ENCODE results near the gene SMAD9. TPM values are rescaled to one million over a fixed set of nuclear protein-coding genes. Genes with fewer than 3 reads are reported as not detected.

The SMAD9 gene
- total RNA-seq, 2 experiments from 2014 or later, result not detected

DNA sequence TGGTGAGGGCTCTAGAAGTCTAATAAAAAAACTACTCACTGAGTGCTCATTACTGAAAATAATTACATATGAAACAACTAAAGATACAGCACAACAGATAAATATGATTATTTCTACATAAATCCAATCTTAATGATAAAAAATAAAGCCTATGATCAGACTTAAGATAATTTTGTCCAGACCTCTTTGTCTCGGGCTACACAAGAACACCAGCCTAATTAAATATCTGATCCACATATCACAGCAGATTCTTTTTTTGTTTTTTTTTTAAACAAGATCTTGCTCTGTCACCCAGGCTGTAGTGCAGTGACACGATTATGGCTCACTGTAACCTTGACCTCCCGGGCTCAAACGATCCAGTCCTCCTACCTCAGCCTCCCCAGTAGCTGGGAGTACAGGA lies 30.3 kb upstream of the SMAD9 start:
- TF ChIP-seq CTCF (IDR thresholded peaks at IDR 0.05), result no peak
- CTCF ChIA-PET, result no interaction called here
- Mint-ChIP-seq H3K9me3 (no peaks in the 10 kb centered on the region), H3K36me3 (ENCODE audit: low read depth) (peaks cover 75% of the 10 kb centered on the region), H3K27ac (no peak overlapping the region), H3K4me1 (ENCODE audit: low read depth) (no peaks in the 10 kb centered on the region), H3K27me3 (no peaks in the 10 kb centered on the region), H3K4me3 (no peak overlapping the region)
- Histone ChIP-seq H3K27me3 (ENCODE audit: control insufficient read depth in 1 of 2, insufficient read depth in 2 of 2, low read length in 2 of 2) (no peaks in the 10 kb centered on the region), H3K4me1 (ENCODE audit: insufficient read depth, low read length) (no peaks in the 10 kb centered on the region), H3K4me3 (ENCODE audit: low read length) (no peak overlapping the region), H3K27ac (ENCODE audit: low read depth in 1 of 2, low read length in 2 of 2) (no peak overlapping the region), H3K9me3 (ENCODE audit: control insufficient read depth in 1 of 2, insufficient read depth in 1 of 2, low read length in 2 of 2) (no peaks in the 10 kb centered on the region), H3K36me3 (ENCODE audit: insufficient read depth, low read length) (peaks cover 45% of the 10 kb centered on the region)
- ATAC-seq (ENCODE audit: poor library complexity) (no peak), DNase-seq (no peak)
- POLR2A ChIA-PET, result no interaction called here
- intact Hi-C loops (cut with DNase I, micrococcal nuclease), result no loop called here

- Mint-ChIP-seq H3K36me3 (ENCODE audit: low read depth) (peaks cover 33% of the 10 kb centered on the region), H3K27ac (no peak overlapping the region), H3K4me3 (no peak overlapping the region), H3K27me3 (peaks cover 1% of the 10 kb centered on the region), H3K4me1 (ENCODE audit: low read depth) (no peaks in the 10 kb centered on the region), H3K9me3 (peaks cover 9% of the 10 kb centered on the region)
- H3K4me1 ChIP-seq (ENCODE audit: insufficient read depth, low read length), result no peaks in the 10 kb centered on the region
- CTCF ChIA-PET, result no interaction called here
- no peak overlapping the region for H3K4me3 ChIP-seq (ENCODE audit: low read length)
- H3K27me3 ChIP-seq (ENCODE audit: control insufficient read depth in 1 of 2, insufficient read depth in 2 of 2, low read length in 2 of 2), result no peaks in the 10 kb centered on the region
- POLR2A ChIA-PET, result no interaction called here
- H3K36me3 ChIP-seq (ENCODE audit: insufficient read depth, low read length), result peaks cover 9% of the 10 kb centered on the region
- ATAC-seq (ENCODE audit: poor library complexity) (no peak), DNase-seq (no peak)
- H3K27ac ChIP-seq (ENCODE audit: low read depth in 1 of 2, low read length in 2 of 2), result no peak overlapping the region
- TF ChIP-seq CTCF (IDR thresholded peaks at IDR 0.05), result no peak
- intact Hi-C loops (cut with DNase I, micrococcal nuclease), result no loop called here
- H3K9me3 ChIP-seq (ENCODE audit: control insufficient read depth in 1 of 2, insufficient read depth in 1 of 2, low read length in 2 of 2), result peaks cover 0 to 5% of the 10 kb centered on the region in 2 experiments
Observed at GRCh38 chr13:36945078-36945477, 25.0 kb upstream of the SMAD9 start.

DNA sequence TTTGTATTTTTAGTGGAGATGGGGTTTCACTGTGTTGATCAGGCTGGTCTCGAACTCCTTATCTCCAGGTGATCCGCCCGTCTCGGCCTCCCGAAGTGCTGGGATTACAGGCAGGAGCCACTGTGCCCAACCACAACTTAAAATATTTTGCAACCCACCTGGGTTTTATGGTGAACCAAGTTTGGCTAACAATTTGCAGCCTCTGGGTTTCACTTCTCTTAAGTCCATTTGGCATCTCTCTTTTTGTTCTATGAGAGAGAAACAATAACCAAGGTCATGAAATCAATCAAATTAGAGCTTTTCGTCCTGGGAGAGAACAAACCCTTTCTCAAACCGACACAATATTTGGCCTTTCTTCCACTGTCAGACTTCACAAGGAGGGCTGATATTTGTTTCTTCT lies 5.6 kb upstream of the SMAD9 start:
- ChIA-PET POLR2A (no interaction called here), CTCF (no interaction called here)
- TF ChIP-seq CTCF (IDR thresholded peaks at IDR 0.05), result no peak
- Mint-ChIP-seq H3K27ac (no peak overlapping the region), H3K9me3 (no peaks in the 10 kb centered on the region), H3K4me3 (no peak overlapping the region), H3K27me3 (peaks cover 53% of the 10 kb centered on the region), H3K4me1 (ENCODE audit: low read depth) (no peaks in the 10 kb centered on the region), H3K36me3 (ENCODE audit: low read depth) (no peaks in the 10 kb centered on the region)
- Histone ChIP-seq H3K27ac (ENCODE audit: low read depth in 1 of 2, low read length in 2 of 2) (no peak overlapping the region), H3K4me3 (ENCODE audit: low read length) (no peak overlapping the region), H3K27me3 (ENCODE audit: control insufficient read depth in 1 of 2, insufficient read depth in 2 of 2, low read length in 2 of 2) (peaks cover 0 to 17% of the 10 kb centered on the region in 2 experiments), H3K4me1 (ENCODE audit: insufficient read depth, low read length) (no peaks in the 10 kb centered on the region), H3K36me3 (ENCODE audit: insufficient read depth, low read length) (no peaks in the 10 kb centered on the region), H3K9me3 (ENCODE audit: control insufficient read depth in 1 of 2, insufficient read depth in 1 of 2, low read length in 2 of 2) (no peaks in the 10 kb centered on the region)
- DNase-seq (no peak), ATAC-seq (ENCODE audit: poor library complexity) (no peak)
- intact Hi-C loops (cut with DNase I, micrococcal nuclease), result no loop called here
